PFSK-1 (cell line): ENCODE data around the gene PTDSS2.

Source experiments
- FOXP2 ChIP-seq: optimal IDR thresholded peaks from 2 replicates; pipeline ENCODE3; 2011; ENCODE audit warnings: borderline replicate concordance, control low read depth, inconsistent platforms; ENCODE audit not compliant: insufficient read depth; ENCODE audit errors: extremely low read length, extremely low read depth
- POLR2AphosphoS5 ChIP-seq: IDR thresholded peaks from 2 replicates; pipeline ENCODE4 v1.6.1; 2012; ENCODE audit warnings: low read depth, mild to moderate bottlenecking, control low read depth, low read length, moderate library complexity
- SIN3A ChIP-seq: IDR thresholded peaks from 2 replicates; pipeline ENCODE4 v1.6.1; 2012; ENCODE audit warnings: mild to moderate bottlenecking, low read length, moderate library complexity, borderline replicate concordance; ENCODE audit not compliant: insufficient read depth
- TAF1 ChIP-seq: IDR thresholded peaks from 2 replicates; pipeline ENCODE4 v1.6.1; 2012; ENCODE audit warnings: low read length, control low read depth, borderline replicate concordance; ENCODE audit not compliant: insufficient read depth
- TF ChIP-seq, protein P1 (sequence below), 2 experiments: IDR thresholded peaks; 2 replicates each; pipeline versions ENCODE4 v1.6.1 to v1.8.0; 2011 to 2012; ENCODE audit warnings: low read depth in 2 of 2, low read length in 2 of 2, control low read depth in 1 of 2, inconsistent platforms in 1 of 2, mild to moderate bottlenecking in 1 of 2, moderate library complexity in 1 of 2; ENCODE audit not compliant: insufficient read depth in 1 of 2

DNA sequence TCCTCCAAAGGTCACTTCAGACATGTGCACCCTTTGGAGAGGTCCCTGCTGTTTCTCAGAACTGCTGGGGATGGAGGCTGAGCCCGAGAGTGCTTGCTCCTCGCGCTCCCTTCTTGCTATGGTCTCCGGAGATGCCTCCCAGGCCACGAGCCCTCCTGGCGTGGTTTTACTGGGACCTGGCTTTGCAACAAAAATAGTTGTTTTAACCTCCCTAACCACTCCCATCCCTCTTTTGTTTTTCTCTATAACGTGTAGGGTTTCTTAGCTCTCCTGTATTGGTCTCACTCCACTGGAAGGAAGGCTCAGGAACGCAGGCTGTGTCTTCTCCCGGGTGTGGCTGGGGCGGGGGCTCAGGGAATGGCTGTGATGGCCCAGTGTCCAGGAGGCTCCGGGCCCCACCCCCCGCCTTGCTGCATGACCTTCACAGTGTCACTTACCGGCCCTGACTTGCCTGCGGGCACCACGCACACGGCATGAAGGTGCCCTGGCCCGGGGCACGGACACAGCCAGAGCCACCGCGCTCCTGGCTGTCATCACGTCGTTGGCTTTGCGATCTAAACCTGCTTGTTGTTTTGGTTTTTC is 5.6 kb downstream of the PTDSS2 start:
- TF ChIP-seq TAF1 (no peak), POLR2AphosphoS5 (no peak), SIN3A (no peak), FOXP2 (no peak)
- TF ChIP-seq, protein P1, sequence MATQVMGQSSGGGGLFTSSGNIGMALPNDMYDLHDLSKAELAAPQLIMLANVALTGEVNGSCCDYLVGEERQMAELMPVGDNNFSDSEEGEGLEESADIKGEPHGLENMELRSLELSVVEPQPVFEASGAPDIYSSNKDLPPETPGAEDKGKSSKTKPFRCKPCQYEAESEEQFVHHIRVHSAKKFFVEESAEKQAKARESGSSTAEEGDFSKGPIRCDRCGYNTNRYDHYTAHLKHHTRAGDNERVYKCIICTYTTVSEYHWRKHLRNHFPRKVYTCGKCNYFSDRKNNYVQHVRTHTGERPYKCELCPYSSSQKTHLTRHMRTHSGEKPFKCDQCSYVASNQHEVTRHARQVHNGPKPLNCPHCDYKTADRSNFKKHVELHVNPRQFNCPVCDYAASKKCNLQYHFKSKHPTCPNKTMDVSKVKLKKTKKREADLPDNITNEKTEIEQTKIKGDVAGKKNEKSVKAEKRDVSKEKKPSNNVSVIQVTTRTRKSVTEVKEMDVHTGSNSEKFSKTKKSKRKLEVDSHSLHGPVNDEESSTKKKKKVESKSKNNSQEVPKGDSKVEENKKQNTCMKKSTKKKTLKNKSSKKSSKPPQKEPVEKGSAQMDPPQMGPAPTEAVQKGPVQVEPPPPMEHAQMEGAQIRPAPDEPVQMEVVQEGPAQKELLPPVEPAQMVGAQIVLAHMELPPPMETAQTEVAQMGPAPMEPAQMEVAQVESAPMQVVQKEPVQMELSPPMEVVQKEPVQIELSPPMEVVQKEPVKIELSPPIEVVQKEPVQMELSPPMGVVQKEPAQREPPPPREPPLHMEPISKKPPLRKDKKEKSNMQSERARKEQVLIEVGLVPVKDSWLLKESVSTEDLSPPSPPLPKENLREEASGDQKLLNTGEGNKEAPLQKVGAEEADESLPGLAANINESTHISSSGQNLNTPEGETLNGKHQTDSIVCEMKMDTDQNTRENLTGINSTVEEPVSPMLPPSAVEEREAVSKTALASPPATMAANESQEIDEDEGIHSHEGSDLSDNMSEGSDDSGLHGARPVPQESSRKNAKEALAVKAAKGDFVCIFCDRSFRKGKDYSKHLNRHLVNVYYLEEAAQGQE (IDR thresholded peaks at IDR 0.05; ENCODE audit: insufficient read depth in 1 of 2, low read depth in 2 of 2, low read length in 2 of 2) = no peak
